Activated CD4-positive, alpha-beta T cell treated with anti-CD3 and anti-CD28 coated beads for 36 hours (primary cell): Measurements from ENCODE around the gene NLGN2. TPM values are rescaled to one million over a fixed set of nuclear protein-coding genes. Genes with fewer than 3 reads are reported as not detected.

Experiments
- ATAC-seq: fragments of 200-7000 bp; cut with Tn5 transposase; one replicate; pipeline ENCODE4 v1.10.0; 2021; ENCODE audit warnings: mild to moderate bottlenecking, moderate library complexity
- CTCF ChIA-PET: fragments of 350-600 bp; sonication (Branson Sonifier 250); formaldehyde crosslinking; loops from one replicate; lab custom pipeline; 2021; ENCODE audit warnings: antibody characterized with exemption; lab: Charles Lee
- POLR2A ChIA-PET: fragments of 350-600 bp; sonication (Branson Sonifier 250); formaldehyde crosslinking; loops from one replicate; lab custom pipeline; 2021; ENCODE audit warnings: antibody characterized with exemption, inconsistent platforms; lab: Charles Lee
- DNase-seq: peaks from one replicate; pipeline ENCODE4 v3.0.0-alpha.2; 2020
- H3K27ac Mint-ChIP-seq: one replicate; pipeline ENCODE4 v1.8.0; 2021; ENCODE audit warnings: mixed read lengths
- H3K27me3 Mint-ChIP-seq: one replicate; pipeline ENCODE4 v1.8.0; 2021; ENCODE audit warnings: mixed read lengths
- H3K36me3 Mint-ChIP-seq: one replicate; pipeline ENCODE4 v1.8.0; 2021; ENCODE audit warnings: low read depth, mixed read lengths
- H3K4me1 Mint-ChIP-seq: one replicate; pipeline ENCODE4 v1.8.0; 2021; ENCODE audit warnings: mixed read lengths
- H3K4me3 Mint-ChIP-seq: one replicate; pipeline ENCODE4 v1.8.0; 2021; ENCODE audit warnings: mild to moderate bottlenecking, moderate library complexity, mixed read lengths
- H3K9me3 Mint-ChIP-seq: one replicate; pipeline ENCODE4 v1.8.0; 2021; ENCODE audit warnings: low read depth, mixed read lengths
- intact Hi-C, 2 experiments: fragments of 100-400 bp; cut with DNase I in 1 of 2; cut with micrococcal nuclease in 1 of 2; formaldehyde crosslinking; loops; one replicate each; pipeline versions ENCODE4 v1.14.2 to v1.15.1; 2022 to 2024; cut with DNase I, micrococcal nuclease
- total RNA-seq, 2 experiments: library from RNA; stranded (reverse); gene quantifications; one replicate each; pipeline ENCODE4 v1.2.3, GENCODE V29; 2021

NLGN2 gene
- total RNA-seq, 2 experiments from 2014 or later, result 7.0 to 7.1 TPM

GRCh38 chr17:7466318-7466638 lies 58.6 kb downstream of the NLGN2 start:
- no peaks in the 10 kb centered on the region for H3K27me3 Mint-ChIP-seq
- ChIA-PET CTCF (interaction anchor here (0.9 kb wide), 1 partner anchor 10 kb away, joined by 4 read pairs; no protein-coding TSS in a partner anchor), POLR2A (interaction anchor here (0.7 to 1.1 kb wide), 3 partner anchors 10 to 89 kb away, joined by 3 to 4 read pairs (median 3); no protein-coding TSS in a partner anchor)
- peaks cover 16% of the 10 kb centered on the region for H3K36me3 Mint-ChIP-seq
- H3K9me3 Mint-ChIP-seq, result no peaks in the 10 kb centered on the region
- H3K27ac Mint-ChIP-seq, result no peak overlapping the region
- intact Hi-C loops, result no loop called here
- H3K4me3 Mint-ChIP-seq, result no peak overlapping the region
- H3K4me1 Mint-ChIP-seq, result peaks cover 10% of the 10 kb centered on the region
- ATAC-seq, result no peak
- no peak for DNase-seq

- intact Hi-C loops, result no loop called here
- Mint-ChIP-seq H3K36me3 (peaks cover 14% of the 10 kb centered on the region), H3K27ac (peak overlapping the region; percentile 58), H3K4me1 (peaks cover 15% of the 10 kb centered on the region), H3K9me3 (no peaks in the 10 kb centered on the region), H3K27me3 (no peaks in the 10 kb centered on the region), H3K4me3 (no peak overlapping the region)
- ATAC-seq, result no peak
- no peak for DNase-seq
- ChIA-PET POLR2A (interaction anchor here (0.7 to 1.1 kb wide), 3 partner anchors 10 to 89 kb away, joined by 3 to 4 read pairs (median 3); no protein-coding TSS in a partner anchor), CTCF (interaction anchor here (0.9 kb wide), 1 partner anchor 9 kb away, joined by 4 read pairs; no protein-coding TSS in a partner anchor)
Measured at GRCh38 chr17:7466639-7467341, 59.1 kb downstream of the NLGN2 start.

GRCh38 chr17:7467498-7467897 lies 59.9 kb downstream of the NLGN2 start:
- Mint-ChIP-seq H3K9me3 (no peaks in the 10 kb centered on the region), H3K4me1 (peaks cover 18% of the 10 kb centered on the region), H3K4me3 (no peak overlapping the region), H3K27me3 (no peaks in the 10 kb centered on the region), H3K36me3 (peaks cover 14% of the 10 kb centered on the region), H3K27ac (peak overlapping the region; percentile 58)
- POLR2A ChIA-PET, result no interaction called here
- CTCF ChIA-PET, result no interaction called here
- ATAC-seq (no peak), DNase-seq (no peak)
- intact Hi-C loops, result no loop called here

- Mint-ChIP-seq H3K27me3 (no peaks in the 10 kb centered on the region), H3K9me3 (no peaks in the 10 kb centered on the region), H3K4me3 (no peak overlapping the region), H3K36me3 (peaks cover 14% of the 10 kb centered on the region), H3K4me1 (peaks cover 18% of the 10 kb centered on the region), H3K27ac (no peak overlapping the region)
- DNase-seq, result no peak
- ChIA-PET CTCF (no interaction called here), POLR2A (no interaction called here)
- intact Hi-C loops, result no loop called here
- ATAC-seq, result no peak
Measured at GRCh38 chr17:7468290-7468689, 60.6 kb downstream of the NLGN2 start.

- Mint-ChIP-seq H3K9me3 (no peaks in the 10 kb centered on the region), H3K27ac (peak overlapping the region; percentile 33), H3K36me3 (peaks cover 13% of the 10 kb centered on the region), H3K4me1 (peaks cover 18% of the 10 kb centered on the region), H3K27me3 (no peaks in the 10 kb centered on the region), H3K4me3 (no peak overlapping the region)
- ChIA-PET POLR2A (no interaction called here), CTCF (no interaction called here)
- ATAC-seq, result no peak
- no peak for DNase-seq
- intact Hi-C loops, result no loop called here
Measured at GRCh38 chr17:7468804-7469389, 61.3 kb downstream of the NLGN2 start.

Other genes starting within 250 kb of the NLGN2 start
- gene ASGR1, start 228.5 kb upstream of the NLGN2 start, total RNA-seq, result 1 to 10 TPM; 1.1 to 2.2 TPM
- gene DLG4, start 188.0 kb upstream of the NLGN2 start, total RNA-seq, result 10 to 100 TPM; 11.7 to 15.4 TPM
- 100 to 1,000 TPM; 263 to 345 TPM for gene ACADVL, start 187.9 kb upstream of the NLGN2 start, total RNA-seq
- gene DVL2, start 173.3 kb upstream of the NLGN2 start, total RNA-seq, result 10 to 100 TPM; 49.1 to 53.3 TPM
- 10 to 100 TPM; 23.6 to 35.2 TPM for gene PHF23, start 168.4 kb upstream of the NLGN2 start, total RNA-seq
- 100 to 1,000 TPM; 123 to 162 TPM for gene GABARAP, start 165.4 kb upstream of the NLGN2 start, total RNA-seq
- gene CTDNEP1, start 156.1 kb upstream of the NLGN2 start, total RNA-seq, result 100 to 1,000 TPM; 158 to 203 TPM
- gene ELP5, start 155.6 kb upstream of the NLGN2 start, total RNA-seq, result 10 to 100 TPM; 58.1 to 62.3 TPM
- gene CLDN7, start 145.4 kb upstream of the NLGN2 start, total RNA-seq, result under 1 TPM; 0.53 to 0.72 TPM
- gene SLC2A4, start 126.1 kb upstream of the NLGN2 start, total RNA-seq, result under 1 TPM; 0.16 to 0.25 TPM
- under 1 TPM; 0.34 to 0.67 TPM for gene YBX2, start 113.2 kb upstream of the NLGN2 start, total RNA-seq
- gene EIF5A, start 100.2 kb upstream of the NLGN2 start, total RNA-seq, result 100 to 1,000 TPM; 780 to 934 TPM
- 10 to 100 TPM; 31.3 to 56.1 TPM for gene GPS2, start 92.5 kb upstream of the NLGN2 start, total RNA-seq
- gene NEURL4, start 78.5 kb upstream of the NLGN2 start, total RNA-seq, result 10 to 100 TPM; 22.5 to 29.1 TPM
- 100 to 1,000 TPM; 343 to 375 TPM for gene ACAP1, start 71.3 kb upstream of the NLGN2 start, total RNA-seq
- gene KCTD11, start 55.7 kb upstream of the NLGN2 start, total RNA-seq, result 1 to 10 TPM; 5.0 to 6.1 TPM
- gene TMEM95, start 52.7 kb upstream of the NLGN2 start, total RNA-seq, result under 1 TPM in 1 of 2 experiments, not detected in 1; 0.16 TPM
- 1 to 10 TPM; 4.8 to 6.9 TPM for gene TNK1, start 26.8 kb upstream of the NLGN2 start, total RNA-seq
- 10 to 100 TPM; 69.3 to 78.9 TPM for gene PLSCR3, start 13.3 kb upstream of the NLGN2 start, total RNA-seq
- gene TMEM256, start 3.7 kb upstream of the NLGN2 start, total RNA-seq, result 10 to 100 TPM; 55.8 to 58.1 TPM
- not detected for gene SPEM1, start 12.5 kb downstream of the NLGN2 start, total RNA-seq
- not detected for gene SPEM2, start 17.8 kb downstream of the NLGN2 start, total RNA-seq
- not detected for gene SPEM3, start 21.0 kb downstream of the NLGN2 start, total RNA-seq
- 10 to 100 TPM in 1 of 2 experiments, 1 to 10 TPM in 1; 8.7 to 10.7 TPM for gene TMEM102, start 27.6 kb downstream of the NLGN2 start, total RNA-seq
- gene FGF11, start 31.7 kb downstream of the NLGN2 start, total RNA-seq, result 10 to 100 TPM in 1 of 2 experiments, 1 to 10 TPM in 1; 6.9 to 10.6 TPM
- 1 to 10 TPM; 7.8 to 8.7 TPM for gene CHRNB1, start 37.2 kb downstream of the NLGN2 start, total RNA-seq
- gene ZBTB4, start 71.8 kb downstream of the NLGN2 start, total RNA-seq, result 10 to 100 TPM; 17.5 to 20.9 TPM
- not detected for gene SLC35G6, start 73.6 kb downstream of the NLGN2 start, total RNA-seq
- gene POLR2A, start 76.5 kb downstream of the NLGN2 start, total RNA-seq, result 100 to 1,000 TPM; 193 to 203 TPM
- gene TNFSF12, start 141.2 kb downstream of the NLGN2 start, total RNA-seq, result 10 to 100 TPM; 10.9 to 13.7 TPM
- gene TNFSF13, start 150.9 kb downstream of the NLGN2 start, total RNA-seq, result 1 to 10 TPM; 1.8 to 2.5 TPM
- 10 to 100 TPM; 59.0 to 78.9 TPM for gene SENP3, start 154.1 kb downstream of the NLGN2 start, total RNA-seq
- 10 to 100 TPM in 1 of 2 experiments, 1 to 10 TPM in 1; 9.2 to 13.7 TPM for gene CD68, start 171.8 kb downstream of the NLGN2 start, total RNA-seq
- gene MPDU1, start 176.0 kb downstream of the NLGN2 start, total RNA-seq, result 10 to 100 TPM; 51.7 to 77.0 TPM
- gene SOX15, start 182.2 kb downstream of the NLGN2 start, total RNA-seq, result under 1 TPM in 1 of 2 experiments, not detected in 1; 0.16 TPM
- 10 to 100 TPM; 35.6 to 50.2 TPM for gene FXR2, start 207.1 kb downstream of the NLGN2 start, total RNA-seq
- 10 to 100 TPM; 15.9 to 22.2 TPM for gene SAT2, start 220.0 kb downstream of the NLGN2 start, total RNA-seq
- gene SHBG, start 222.3 kb downstream of the NLGN2 start, total RNA-seq, result under 1 TPM; 0.25 to 0.30 TPM
- gene ATP1B2, start 243.1 kb downstream of the NLGN2 start, total RNA-seq, result under 1 TPM; 0.32 to 0.33 TPM